Keratinocyte (primary cell): ENCODE results near the gene DYNLT1. TPM values are rescaled to one million over a fixed set of nuclear protein-coding genes. Genes with fewer than 3 reads are reported as not detected.

Source experiments
- DNase-seq: peaks from one replicate; pipeline ENCODE4 v3.0.0-alpha.2; 2011; ENCODE audit warnings: low read depth, missing footprints, low spot score
- FAIRE-seq: peaks from 2 replicates; lab custom pipeline; 2011; peaks lifted over from hg19 to GRCh38; lab: Jason Lieb, UNC
- H2AFZ ChIP-seq: 2 replicates; pipeline ENCODE4 v1.6.0; 2012; ENCODE audit warnings: low read length, control low read depth, inconsistent platforms; ENCODE audit not compliant: control insufficient read depth
- H3K27ac ChIP-seq: 2 replicates; pipeline ENCODE4 v1.5.1; 2011; ENCODE audit warnings: low read length; ENCODE audit not compliant: control insufficient read depth, insufficient read depth
- H3K27me3 ChIP-seq: 3 replicates; pipeline ENCODE4 v1.6.0; 2011; ENCODE audit warnings: low read length; ENCODE audit not compliant: control insufficient read depth, insufficient read depth; ENCODE audit errors: extremely low read depth
- H3K36me3 ChIP-seq, 2 experiments: 2 replicates in 1 of 2; 3 replicates in 1 of 2; pipeline ENCODE4 v1.5.1; 2011; ENCODE audit warnings: low read length in 2 of 2, mild to moderate bottlenecking in 1 of 2; ENCODE audit not compliant: control insufficient read depth in 2 of 2, insufficient read depth in 2 of 2; ENCODE audit errors: extremely low read depth in 1 of 2
- H3K4me1 ChIP-seq: 3 replicates; pipeline ENCODE4 v1.5.1; 2011; ENCODE audit warnings: low read length; ENCODE audit not compliant: control insufficient read depth, insufficient read depth; ENCODE audit errors: extremely low read depth
- H3K4me2 ChIP-seq: 3 replicates; pipeline ENCODE4 v1.6.0; 2011; ENCODE audit warnings: low read depth, low read length; ENCODE audit not compliant: control insufficient read depth, insufficient read depth; ENCODE audit errors: extremely low read depth
- H3K4me3 ChIP-seq, 3 experiments: fragments of 200-600 bp in 1 of 3; sonication (generic) in 1 of 3; 2 replicates in 2 of 3; 3 replicates in 1 of 3; pipeline ENCODE4 v1.5.1; 2011 to 2016; ENCODE audit warnings: low read length in 3 of 3, mild to moderate bottlenecking in 3 of 3, control low read depth in 2 of 3, inconsistent platforms in 1 of 3, low read depth in 1 of 3, mixed read lengths in 1 of 3, mixed run types in 1 of 3, moderate library complexity in 1 of 3; ENCODE audit not compliant: control insufficient read depth in 2 of 3, insufficient read depth in 2 of 3; ENCODE audit errors: extremely low read depth in 1 of 3
- H3K79me2 ChIP-seq: 2 replicates; pipeline ENCODE4 v1.6.0; 2012; ENCODE audit warnings: low read length; ENCODE audit not compliant: control insufficient read depth, insufficient read depth
- H3K9ac ChIP-seq: 3 replicates; pipeline ENCODE4 v1.6.0; 2011; ENCODE audit warnings: low read length; ENCODE audit not compliant: control insufficient read depth, insufficient read depth; ENCODE audit errors: extremely low read depth
- H3K9me1 ChIP-seq: 3 replicates; pipeline ENCODE4 v1.6.0; 2011; ENCODE audit warnings: low read length; ENCODE audit not compliant: control insufficient read depth, insufficient read depth; ENCODE audit errors: extremely low read depth
- H3K9me3 ChIP-seq: 2 replicates; pipeline ENCODE4 v1.5.1; 2012; ENCODE audit warnings: low read depth, low read length; ENCODE audit not compliant: control insufficient read depth
- H4K20me1 ChIP-seq: 3 replicates; pipeline ENCODE4 v1.6.0; 2011; ENCODE audit warnings: low read length; ENCODE audit not compliant: control insufficient read depth, insufficient read depth; ENCODE audit errors: extremely low read depth
- CTCF ChIP-seq, 3 experiments: IDR thresholded peaks in 1 of 3; conservative IDR thresholded peaks in 1 of 3; optimal IDR thresholded peaks in 1 of 3; 2 replicates in 2 of 3; 3 replicates in 1 of 3; pipeline versions ENCODE3 to v1.5.1; 2011; ENCODE audit warnings: low read length in 3 of 3, mild to moderate bottlenecking in 3 of 3, moderate library complexity in 2 of 3, control low read depth in 1 of 3, inconsistent platforms in 1 of 3; ENCODE audit not compliant: insufficient read depth in 2 of 3; ENCODE audit errors: extremely low read depth in 1 of 3
- EZH2 ChIP-seq: IDR thresholded peaks from one replicate; pipeline ENCODE4 v1.6.1; 2012; ENCODE audit warnings: inconsistent platforms, mild to moderate bottlenecking, low read length, moderate library complexity
- dilution Hi-C: fragments of 300-500 bp; cut with MboI; formaldehyde crosslinking; loops from one replicate; pipeline ENCODE4 v1.7.0; 2020; ENCODE audit warnings: low sequenced_read_pairs; ENCODE audit not compliant: extremely low pct_ligation_motif_present
- polyA plus RNA-seq, 5 experiments: library from polyadenylated mRNA; depleted of rRNA in 3 of 5; stranded (reverse) in 3 of 5; stranded (forward) in 1 of 5; unstranded in 1 of 5; fragments of >200 nt; gene quantifications; 1 replicate in 1 of 5; 2 replicates in 3 of 5; 3 replicates in 1 of 5; pipeline versions ENCODE4 v1.2.1 to v1.2.3, GENCODE V29; 2011 to 2012; ENCODE audit warnings: missing spikeins in 2 of 5, low read depth in 1 of 5, low replicate concordance in 1 of 5

DYNLT1 gene
- polyA plus RNA-seq, 1 donor (not counting 4 experiments of a cell fraction or from before 2014, with no cell fraction given): 354 TPM

- H3K27me3 ChIP-seq: no peaks in the 10 kb centered on the region
- no peaks in the 10 kb centered on the region for H3K4me1 ChIP-seq
- H4K20me1 ChIP-seq: no peaks in the 10 kb centered on the region
- dilution Hi-C loops: no loop called here
- no peak overlapping the region for H2AFZ ChIP-seq
- no peak overlapping the region for H3K4me3 ChIP-seq
- H3K9me1 ChIP-seq: no peaks in the 10 kb centered on the region
- no peak for TF ChIP-seq EZH2
- no peak for TF ChIP-seq CTCF (optimal IDR thresholded peaks at IDR 0.05 in 1 of 3, IDR thresholded peaks at IDR 0.05 in 1 of 3, conservative IDR thresholded peaks at IDR 0.05 in 1 of 3; ENCODE audit: extremely low read depth in 1 of 3, insufficient read depth in 2 of 3, low read length in 3 of 3)
- peaks cover 34 to 46% of the 10 kb centered on the region in 2 experiments for H3K36me3 ChIP-seq
- H3K9ac ChIP-seq: no peak overlapping the region
- no peaks in the 10 kb centered on the region for H3K9me3 ChIP-seq
- H3K4me2 ChIP-seq: no peak overlapping the region
- H3K79me2 ChIP-seq: no peaks in the 10 kb centered on the region
- H3K27ac ChIP-seq: no peak overlapping the region
- DNase-seq (no peak), FAIRE-seq (no peak)
Observed at GRCh38 chr6:158610319-158610968, 34.1 kb downstream of the DYNLT1 start.

- Histone ChIP-seq H3K27me3 (no peaks in the 10 kb centered on the region), H3K9me1 (no peaks in the 10 kb centered on the region), H4K20me1 (no peaks in the 10 kb centered on the region), H3K4me1 (no peaks in the 10 kb centered on the region), H3K27ac (no peak overlapping the region), H3K4me2 (no peak overlapping the region), H3K9me3 (no peaks in the 10 kb centered on the region), H3K4me3 (no peak overlapping the region), H3K79me2 (no peaks in the 10 kb centered on the region), H2AFZ (no peak overlapping the region), H3K36me3 (peaks cover 34 to 50% of the 10 kb centered on the region in 2 experiments), H3K9ac (no peak overlapping the region)
- DNase-seq (no peak), FAIRE-seq (no peak)
- dilution Hi-C loops: no loop called here
- no peak for TF ChIP-seq CTCF (optimal IDR thresholded peaks at IDR 0.05 in 1 of 3, IDR thresholded peaks at IDR 0.05 in 1 of 3, conservative IDR thresholded peaks at IDR 0.05 in 1 of 3; ENCODE audit: extremely low read depth in 1 of 3, insufficient read depth in 2 of 3, low read length in 3 of 3)
- TF ChIP-seq EZH2: no peak
Observed at GRCh38 chr6:158609455-158610155, 34.9 kb downstream of the DYNLT1 start.
